GM18870 (cell line): ENCODE results near the gene SMARCA4.
"Not testable (repeated sequence)": the region's sequence is repeated elsewhere in the genome, so short reads cannot be mapped to it uniquely, and the experiment has no call there.

Experiments used
- ATAC-seq: cut with Tn5 transposase; IDR thresholded peaks from one replicate; pipeline ENCODE4 v1.9.1; 2021; ENCODE audit warnings: moderate library complexity; ENCODE audit not compliant: unreplicated experiment

Gene SMARCA4

DNA sequence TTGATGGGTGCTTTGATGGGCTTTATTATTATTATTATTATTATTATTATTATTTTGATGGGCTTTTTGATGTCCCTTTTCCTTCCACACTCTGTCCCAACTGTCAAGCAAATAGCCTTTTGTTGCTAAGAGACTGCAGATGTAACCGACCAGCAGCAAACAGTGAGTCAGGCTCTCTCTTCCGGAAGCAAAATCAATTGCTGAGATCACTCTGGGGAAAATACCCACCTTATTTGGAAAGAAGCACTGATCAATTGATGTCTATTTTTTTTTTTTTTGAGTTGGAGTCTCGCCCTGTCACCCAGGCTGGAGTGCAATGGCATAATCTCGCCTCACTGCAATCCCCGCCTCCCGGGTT lies 131.3 kb downstream of the SMARCA4 start:
- no peak for ATAC-seq

DNA sequence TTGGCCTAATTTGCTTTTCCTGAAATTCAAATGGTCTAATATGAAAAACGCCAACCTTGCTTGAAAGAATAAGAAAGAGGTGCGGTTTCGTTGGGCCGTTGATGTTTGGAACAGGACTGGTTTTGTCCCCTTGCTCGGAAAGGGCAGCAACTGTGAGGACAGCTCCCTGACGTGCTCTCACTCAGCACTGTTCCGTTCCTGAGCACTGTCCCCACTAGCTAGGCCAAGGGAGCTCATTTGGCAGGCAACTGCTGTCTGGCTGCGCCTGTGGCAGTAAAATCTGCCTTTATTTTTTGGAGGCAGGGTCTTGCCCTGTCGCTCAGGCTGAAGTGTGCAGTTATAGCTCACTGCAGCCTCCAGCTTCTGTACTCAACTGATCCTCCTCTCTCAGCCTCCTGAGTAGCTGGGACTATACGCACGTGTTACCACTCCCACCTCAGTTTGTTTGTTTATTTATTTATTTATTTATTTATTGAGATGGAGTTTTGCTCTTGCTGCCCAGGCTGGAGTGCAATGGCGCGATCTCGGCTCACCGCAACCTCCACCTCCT lies 132.9 kb downstream of the SMARCA4 start:
- no peak for ATAC-seq

DNA sequence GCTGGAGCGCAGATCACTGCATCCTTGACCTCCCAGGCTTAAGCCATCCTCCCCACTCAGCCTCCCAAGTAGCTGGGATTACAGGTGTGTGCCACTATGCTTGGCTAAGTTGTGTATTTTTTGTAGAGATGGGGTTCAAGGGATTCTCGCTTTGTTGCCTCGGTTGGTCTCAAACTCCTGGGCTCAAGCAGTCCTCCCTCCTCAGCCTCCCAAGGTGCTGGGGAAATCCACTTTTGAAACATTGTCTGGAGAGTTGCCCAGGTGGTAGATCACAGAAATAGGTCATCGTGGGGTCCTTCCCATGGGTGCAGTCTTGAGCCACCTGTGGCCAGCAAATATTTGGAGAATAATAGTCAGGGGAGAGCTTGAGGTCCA lies 133.7 kb downstream of the SMARCA4 start:
- no peak for ATAC-seq

DNA sequence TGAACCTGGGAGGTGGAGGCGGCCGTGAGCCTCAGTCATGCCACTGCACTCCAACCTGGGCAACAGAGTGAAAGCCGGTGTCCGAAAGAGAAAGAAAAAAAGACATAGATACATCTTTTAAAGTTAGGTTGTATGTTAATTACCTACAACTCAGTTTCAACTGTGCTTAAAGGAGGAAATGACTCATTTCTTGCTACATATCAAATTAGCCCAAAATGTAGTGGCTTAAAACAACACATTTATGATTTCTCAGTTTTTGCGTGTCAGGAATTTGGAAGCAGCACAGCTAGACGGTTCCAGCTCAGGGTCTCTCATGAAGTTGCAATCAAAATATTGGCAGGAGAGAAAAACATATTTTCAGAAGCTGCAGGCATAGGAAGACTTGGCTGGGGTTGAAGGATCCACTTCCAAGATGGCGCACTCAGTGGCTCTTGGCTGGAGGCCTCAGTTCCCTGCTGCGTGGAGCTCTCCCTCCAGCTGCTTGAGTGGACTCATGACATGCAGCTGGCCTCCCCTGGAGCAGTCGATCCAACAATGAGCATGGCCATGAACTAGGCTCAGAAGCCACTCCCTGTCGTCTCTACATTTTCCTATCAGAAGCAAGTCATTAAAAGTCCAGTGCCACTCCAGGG lies 135.5 kb downstream of the SMARCA4 start:
- ATAC-seq: no peak

GRCh38 chr19:11097367-11097766 lies 136.5 kb downstream of the SMARCA4 start:
- ATAC-seq: not testable (repeated sequence)

- no peak for ATAC-seq
Measured at GRCh38 chr19:11098327-11098726, 137.5 kb downstream of the SMARCA4 start.

DNA sequence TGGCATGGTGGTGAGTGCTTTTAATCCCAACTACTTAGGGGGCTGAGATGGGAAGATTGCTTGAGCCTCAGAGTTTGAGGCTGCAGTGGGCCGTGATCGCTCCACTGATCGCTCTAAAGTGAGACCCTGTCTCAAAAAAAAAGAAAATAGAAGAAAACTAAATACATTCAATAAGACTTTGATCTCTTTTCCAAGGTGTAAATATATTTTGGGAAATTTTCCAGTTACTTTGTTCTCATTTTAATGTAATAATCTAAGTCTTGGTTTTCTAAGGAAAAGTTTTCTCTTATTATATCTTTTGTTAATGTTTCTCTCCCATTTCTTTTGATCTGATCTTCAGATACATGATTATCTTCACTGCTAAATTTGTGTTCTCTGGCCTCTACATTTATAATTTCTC lies 138.0 kb downstream of the SMARCA4 start:
- no peak for ATAC-seq

DNA sequence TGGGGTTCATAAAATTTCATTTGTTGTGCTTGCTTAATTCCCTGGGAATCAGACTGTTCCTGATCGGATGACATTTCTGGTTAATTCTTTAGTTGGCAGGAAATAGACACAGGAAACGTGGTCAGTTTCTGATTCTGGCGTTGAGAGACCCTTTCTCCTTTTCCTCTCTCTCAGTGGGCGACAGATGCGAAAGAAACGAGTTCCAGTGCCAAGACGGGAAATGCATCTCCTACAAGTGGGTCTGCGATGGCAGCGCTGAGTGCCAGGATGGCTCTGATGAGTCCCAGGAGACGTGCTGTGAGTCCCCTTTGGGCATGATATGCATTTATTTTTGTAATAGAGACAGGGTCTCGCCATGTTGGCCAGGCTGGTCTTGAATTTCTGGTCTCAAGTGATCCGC lies 139.2 kb downstream of the SMARCA4 start:
- ATAC-seq: no peak

DNA sequence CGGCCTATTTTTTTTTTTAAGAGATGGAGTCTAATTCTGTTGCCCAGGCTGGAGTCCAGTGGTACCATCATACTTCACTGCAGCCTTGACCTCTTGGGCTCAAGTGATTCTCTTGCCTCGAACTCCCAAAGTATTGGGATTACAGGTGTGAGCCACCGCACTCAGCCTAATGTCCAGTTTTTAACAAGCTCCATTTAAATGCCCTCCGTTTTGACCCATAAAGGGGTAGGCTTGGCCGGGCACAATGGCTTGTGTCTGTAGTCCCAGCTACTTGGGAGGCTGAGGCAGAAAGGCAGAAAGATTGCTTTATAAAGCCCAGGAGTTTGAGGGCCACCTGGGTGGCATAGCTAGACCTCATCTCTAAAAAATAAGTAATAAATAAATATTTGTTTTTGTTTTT lies 140.2 kb downstream of the SMARCA4 start:
- ATAC-seq: no peak

GRCh38 chr19:11102944-11103343 lies 142.1 kb downstream of the SMARCA4 start:
- ATAC-seq: no peak

- not testable (repeated sequence) for ATAC-seq
Measured at GRCh38 chr19:11103667-11104066, 142.8 kb downstream of the SMARCA4 start.

- no peak for ATAC-seq
Measured at GRCh38 chr19:11105014-11105636, 144.3 kb downstream of the SMARCA4 start.

DNA sequence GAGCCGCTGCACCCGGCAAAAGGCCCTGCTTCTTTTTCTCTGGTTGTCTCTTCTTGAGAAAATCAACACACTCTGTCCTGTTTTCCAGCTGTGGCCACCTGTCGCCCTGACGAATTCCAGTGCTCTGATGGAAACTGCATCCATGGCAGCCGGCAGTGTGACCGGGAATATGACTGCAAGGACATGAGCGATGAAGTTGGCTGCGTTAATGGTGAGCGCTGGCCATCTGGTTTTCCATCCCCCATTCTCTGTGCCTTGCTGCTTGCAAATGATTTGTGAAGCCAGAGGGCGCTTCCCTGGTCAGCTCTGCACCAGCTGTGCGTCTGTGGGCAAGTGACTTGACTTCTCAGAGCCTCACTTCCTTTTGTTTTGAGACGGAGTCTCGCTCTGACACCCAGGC lies 145.6 kb downstream of the SMARCA4 start:
- ATAC-seq: no peak

GRCh38 chr19:11108746-11109145 lies 147.9 kb downstream of the SMARCA4 start:
- no peak for ATAC-seq

DNA sequence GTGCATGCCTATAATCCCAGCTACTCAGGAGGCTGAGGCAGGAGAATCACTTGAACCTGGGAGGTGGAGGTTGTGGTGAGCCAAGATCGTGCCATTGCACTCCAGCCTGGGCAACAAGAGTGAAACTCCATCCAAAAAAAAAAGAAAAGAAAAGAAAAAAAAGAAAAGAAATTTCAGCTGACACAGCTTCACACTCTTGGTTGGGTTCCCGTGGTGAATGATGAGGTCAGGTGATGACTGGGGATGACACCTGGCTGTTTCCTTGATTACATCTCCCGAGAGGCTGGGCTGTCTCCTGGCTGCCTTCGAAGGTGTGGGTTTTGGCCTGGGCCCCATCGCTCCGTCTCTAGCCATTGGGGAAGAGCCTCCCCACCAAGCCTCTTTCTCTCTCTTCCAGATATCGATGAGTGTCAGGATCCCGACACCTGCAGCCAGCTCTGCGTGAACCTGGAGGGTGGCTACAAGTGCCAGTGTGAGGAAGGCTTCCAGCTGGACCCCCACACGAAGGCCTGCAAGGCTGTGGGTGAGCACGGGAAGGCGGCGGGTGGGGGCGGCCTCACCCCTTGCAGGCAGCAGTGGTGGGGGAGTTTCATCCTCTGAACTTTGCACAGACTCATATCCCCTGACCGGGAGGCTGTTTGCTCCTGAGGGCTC lies 150.4 kb downstream of the SMARCA4 start:
- ATAC-seq: no peak

DNA sequence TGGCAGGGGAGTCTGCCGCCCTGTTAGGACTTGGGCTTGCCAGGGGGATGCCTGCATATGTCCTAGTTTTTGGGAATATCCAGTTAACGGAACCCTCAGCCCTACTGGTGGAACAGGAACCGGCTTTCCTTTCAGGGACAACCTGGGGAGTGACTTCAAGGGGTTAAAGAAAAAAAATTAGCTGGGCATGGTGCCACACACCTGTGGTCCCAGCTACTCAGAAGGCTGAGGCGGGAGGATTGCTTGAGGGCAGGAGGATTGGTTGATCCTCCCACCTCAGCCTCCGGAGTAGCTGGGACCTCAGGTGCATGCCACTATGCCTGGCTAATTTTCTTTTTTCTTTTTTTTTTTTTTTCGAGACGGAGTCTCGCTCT lies 150.9 kb downstream of the SMARCA4 start:
- no peak for ATAC-seq
